GM19324 (cell line): ENCODE results near the gene CEL.
"Not testable (repeated sequence)": the region's sequence is repeated elsewhere in the genome, so short reads cannot be mapped to it uniquely, and the experiment has no call there.

Source experiments
- ATAC-seq: cut with Tn5 transposase; IDR thresholded peaks from one replicate; pipeline ENCODE4 v1.9.1; 2021; ENCODE audit warnings: mild to moderate bottlenecking, moderate library complexity; ENCODE audit not compliant: unreplicated experiment, low FRiP score

The CEL gene

GRCh38 chr9:133046196-133046899, 15.4 kb upstream of the CEL start:
- ATAC-seq: no peak

DNA sequence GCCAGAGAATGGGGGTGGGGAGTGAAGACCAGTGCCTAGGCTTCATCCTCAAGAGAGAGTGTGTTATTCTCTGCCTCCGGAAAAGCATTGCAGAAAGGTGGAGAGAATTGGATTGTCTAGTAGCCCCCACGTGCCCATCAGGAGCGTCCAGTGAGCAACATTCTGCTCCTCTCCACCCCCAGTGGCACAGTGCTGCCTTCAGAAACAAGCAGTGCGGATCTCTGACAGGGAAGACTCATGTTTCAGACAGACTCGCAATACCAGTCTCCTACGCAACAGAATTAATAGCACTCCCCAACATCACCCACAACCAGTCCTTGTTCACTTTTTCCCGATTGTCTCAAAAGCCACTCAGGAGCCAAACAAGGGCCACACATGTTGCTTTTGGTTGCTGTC, 14.9 kb upstream of the CEL start:
- no peak for ATAC-seq

GRCh38 chr9:133048595-133048994, 13.2 kb upstream of the CEL start:
- no peak for ATAC-seq

DNA sequence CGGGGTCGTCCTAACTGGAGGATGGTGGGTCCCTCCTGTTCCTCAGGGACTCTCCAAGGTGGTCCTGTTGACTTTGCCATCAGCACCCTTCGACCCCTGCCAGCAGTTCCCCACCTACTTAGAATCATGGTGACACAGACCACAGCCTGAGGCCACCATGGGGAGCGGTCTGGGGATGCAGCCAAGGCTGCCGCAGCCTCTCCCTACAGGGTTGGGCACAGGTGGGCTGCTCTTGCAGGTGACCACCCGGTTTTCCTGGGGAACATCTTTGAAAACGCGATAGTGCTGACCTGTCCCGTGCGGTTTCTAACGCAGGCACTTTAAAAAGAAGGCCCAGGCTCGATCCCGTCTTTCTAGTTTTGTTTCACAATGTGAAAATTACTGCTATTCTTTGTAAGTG, 12.7 kb upstream of the CEL start:
- no peak for ATAC-seq

DNA sequence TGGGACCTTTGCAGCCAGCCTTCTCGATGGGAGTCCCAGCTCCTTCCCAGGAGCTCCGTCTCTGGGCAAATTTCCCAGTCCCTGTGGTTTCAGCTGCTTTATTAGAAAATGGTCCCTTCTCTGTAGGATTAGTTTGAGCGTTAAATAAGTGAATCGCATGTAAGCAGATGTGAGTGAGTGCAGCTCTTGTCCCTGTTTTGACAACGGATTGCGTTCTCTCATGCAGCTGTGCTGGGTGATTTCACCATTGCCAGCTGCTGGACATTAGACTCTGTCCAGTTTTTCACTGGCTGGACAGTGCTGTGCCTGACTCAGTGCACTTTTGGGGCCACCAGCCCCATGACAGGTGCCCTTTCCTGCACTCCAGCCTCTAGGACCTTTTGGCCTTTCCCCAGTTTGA, 11.6 kb upstream of the CEL start:
- ATAC-seq: no peak

- ATAC-seq: no peak
These were observed 11.0 kb upstream of the CEL start for GRCh38 chr9:133050781-133051180.

- ATAC-seq: no peak
These were observed 10.4 kb upstream of the CEL start for GRCh38 chr9:133051281-133051900.

DNA sequence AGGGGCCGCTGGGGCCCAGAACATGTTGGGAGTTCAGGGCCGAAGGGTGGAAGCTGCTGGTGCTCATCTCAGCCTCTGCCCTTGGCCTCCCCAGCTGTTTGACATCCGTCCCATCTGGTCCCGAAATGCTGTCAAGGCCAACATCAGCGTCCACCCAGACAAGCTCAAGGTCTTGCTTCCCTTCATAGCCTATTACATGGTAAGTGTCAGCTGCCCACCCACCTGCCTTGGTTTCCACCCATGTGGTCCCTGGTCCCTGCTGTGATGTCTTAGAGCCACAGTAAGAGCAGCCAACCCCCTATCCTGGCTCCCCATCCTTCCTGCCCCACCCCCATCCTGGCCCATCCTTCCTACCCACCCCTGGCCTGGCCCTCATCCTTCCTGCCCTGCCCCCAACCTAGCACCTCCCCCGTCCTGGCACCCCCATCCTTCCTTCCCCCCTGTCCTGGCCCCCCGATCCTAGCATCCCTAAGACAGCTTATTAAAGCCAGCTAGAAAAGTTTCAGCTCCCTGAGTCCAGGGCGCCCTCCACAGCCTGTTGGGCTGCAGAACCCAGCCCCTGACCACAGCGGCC, 9.7 kb upstream of the CEL start:
- ATAC-seq: no peak

DNA sequence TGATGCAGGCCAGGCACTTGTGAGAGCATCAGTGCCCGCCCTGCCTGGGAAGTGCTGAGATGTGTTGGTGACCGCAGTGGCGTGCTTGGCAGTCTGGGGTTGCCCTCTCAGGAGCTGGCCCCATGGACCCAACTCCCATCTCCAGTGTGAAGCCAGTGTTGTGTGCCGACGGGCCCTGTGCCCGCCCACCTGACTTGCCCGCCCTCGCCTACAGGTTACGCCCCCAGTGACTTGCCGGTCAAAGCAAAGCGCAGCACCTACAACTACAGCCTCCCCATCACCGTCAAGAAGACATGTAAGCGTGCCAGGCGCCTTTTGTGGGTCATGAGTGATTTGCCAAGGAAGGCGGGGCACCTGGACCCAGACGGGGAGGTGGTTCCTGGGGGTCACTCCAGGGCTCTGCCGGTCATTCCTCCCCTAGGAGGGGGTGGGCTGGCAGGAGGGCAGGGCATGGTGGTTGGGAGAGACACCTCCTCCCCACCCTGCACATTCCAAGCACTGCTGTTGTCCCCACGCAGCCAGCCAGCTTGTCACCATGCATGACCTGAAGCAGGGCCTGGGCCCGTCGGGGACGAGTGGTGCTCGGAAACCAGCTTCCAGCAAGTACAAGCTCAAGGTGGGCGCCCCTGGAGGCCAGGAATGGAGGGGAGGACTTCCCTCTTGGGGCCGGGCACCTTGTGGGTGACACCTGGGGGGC, 7.4 kb upstream of the CEL start:
- ATAC-seq: no peak

DNA sequence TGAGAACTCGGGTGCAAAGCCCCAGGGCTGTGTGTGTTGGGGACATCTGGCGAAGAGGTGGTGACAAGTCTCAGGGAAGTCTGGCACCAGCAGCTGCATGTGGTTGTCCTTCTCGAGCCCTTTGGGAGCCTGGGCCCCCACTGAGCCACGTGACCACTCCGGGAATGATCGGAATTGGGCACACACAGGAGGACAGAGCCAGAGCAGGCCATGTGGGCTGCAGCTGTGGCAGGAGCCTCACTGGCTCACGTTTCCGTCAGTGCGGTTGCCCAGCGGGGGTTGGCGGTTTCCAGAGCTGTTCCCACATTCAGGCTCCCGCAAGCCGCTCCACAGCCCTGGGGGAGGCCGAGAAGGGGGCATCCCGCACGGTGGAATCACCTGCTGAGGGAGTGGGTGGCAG, 6.8 kb upstream of the CEL start:
- no peak for ATAC-seq

- no peak for ATAC-seq
These were observed 5.9 kb upstream of the CEL start for GRCh38 chr9:133055788-133056420.

DNA sequence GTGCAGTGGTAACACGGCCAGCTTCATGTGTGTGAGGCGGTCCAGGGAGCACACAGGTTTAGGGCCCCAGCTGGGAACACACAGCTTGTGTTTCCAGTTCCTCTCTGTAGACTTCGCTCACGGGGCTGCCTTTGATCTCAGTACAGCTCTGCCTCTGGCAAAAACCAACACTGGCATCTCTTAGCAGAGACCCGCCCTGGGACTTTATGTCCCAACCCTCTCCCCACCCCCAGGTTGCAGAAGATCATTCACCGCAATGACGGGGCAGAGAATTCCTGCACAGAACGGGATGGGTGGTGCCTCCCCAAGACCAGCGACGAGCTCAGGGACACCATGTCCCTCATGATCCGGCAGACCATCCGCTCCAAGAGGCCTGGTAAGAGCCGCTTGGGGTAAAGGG, 5.2 kb upstream of the CEL start:
- no peak for ATAC-seq

DNA sequence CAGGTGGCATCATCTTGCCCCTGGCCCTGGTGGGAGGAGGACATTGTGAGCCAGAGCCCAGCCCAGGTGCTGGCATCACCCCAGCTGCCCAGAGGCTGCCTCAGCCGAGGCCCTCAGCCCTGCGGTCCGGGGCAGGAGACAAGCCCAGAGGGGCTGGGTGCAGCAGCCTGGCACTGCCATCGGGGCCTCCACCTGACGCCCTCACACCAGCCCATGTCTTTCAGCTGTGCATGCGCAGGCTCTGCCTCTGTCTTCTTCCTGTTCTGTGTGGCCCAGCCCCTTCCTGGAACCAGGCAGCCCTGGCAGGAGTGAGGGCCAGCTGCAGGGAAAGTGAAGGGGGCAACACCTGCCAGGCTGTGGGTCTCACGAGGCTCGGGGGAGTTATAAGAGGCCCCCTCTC, 4.8 kb upstream of the CEL start:
- ATAC-seq: no peak

- no peak for ATAC-seq
These were observed 4.2 kb upstream of the CEL start for GRCh38 chr9:133057553-133057952.

- no peak for ATAC-seq
These were observed 3.7 kb upstream of the CEL start for GRCh38 chr9:133058071-133058470.

DNA sequence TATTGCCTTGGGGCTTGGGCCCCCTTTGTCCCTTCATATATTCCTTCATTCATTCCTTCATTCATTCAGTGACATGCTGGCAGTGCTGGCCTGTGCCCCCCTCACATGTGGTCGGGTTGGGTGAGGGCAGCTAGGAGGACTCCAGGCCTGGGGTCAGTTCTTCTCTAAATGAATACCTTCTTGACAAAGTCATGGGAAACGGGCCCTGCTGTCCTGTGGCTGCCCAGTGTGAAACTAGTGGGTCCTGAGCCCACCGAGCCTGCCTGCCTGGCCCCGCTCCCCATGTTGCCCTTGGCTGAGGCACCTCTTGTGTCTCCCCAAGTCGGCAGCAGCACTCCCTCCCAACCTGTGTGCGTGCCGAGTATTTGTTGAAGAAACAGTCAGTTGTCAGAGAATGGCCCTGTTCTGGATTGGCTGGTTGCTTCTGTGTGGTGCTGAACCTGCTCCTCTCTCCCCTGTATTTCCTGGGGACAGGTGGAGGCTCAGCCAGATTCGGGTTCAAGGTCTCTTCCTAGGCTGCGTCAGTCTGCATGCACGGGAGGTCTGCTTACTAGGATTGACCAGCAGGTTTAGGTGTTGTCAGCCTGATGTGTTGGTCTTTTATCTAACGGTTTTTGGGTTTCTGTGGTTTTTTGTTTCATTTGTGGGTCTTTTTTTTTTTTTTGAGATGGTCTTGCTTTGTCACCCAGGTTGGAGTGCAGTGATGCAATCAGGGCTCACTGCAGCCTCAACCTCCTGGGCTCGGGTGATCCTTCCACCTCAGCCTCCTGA, 3.0 kb upstream of the CEL start:
- ATAC-seq: no peak

DNA sequence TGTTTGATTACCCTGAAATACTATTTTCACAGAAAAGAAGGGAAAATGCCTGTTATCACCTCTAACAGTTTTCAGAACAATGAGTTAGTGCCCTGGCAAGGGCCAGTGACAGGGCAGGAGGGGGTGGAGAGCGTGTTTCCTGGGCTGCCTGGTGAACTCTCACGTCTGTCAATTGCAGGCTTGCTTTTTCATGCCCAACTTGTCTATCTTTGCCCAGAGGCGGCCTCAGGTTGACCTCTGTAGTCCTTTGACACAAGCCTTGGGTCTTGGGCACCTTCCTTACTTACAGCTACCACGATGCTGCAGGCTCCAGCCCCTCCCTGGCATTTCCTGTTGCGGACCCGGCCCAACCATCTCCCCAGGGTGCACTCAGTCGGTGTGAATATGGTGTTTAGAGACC, 2.2 kb upstream of the CEL start:
- ATAC-seq: no peak

DNA sequence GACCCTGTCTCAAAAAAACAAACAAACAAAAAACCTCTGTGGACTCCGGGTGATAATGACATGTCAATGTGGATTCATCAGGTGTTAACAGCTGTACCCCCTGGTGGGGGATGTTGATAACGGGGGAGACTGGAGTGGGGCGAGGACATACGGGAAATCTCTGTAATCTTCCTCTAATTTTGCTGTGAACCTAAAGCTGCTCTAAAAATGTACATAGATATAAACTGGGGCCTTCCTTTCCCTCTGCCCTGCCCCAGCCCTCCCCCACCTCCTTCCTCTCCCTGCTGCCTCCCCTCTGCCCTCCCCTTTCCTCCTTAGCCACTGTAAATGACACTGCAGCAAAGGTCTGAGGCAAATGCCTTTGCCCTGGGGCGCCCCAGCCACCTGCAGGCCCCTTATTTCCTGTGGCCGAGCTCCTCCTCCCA, 1.4 kb upstream of the CEL start:
- no peak for ATAC-seq

DNA sequence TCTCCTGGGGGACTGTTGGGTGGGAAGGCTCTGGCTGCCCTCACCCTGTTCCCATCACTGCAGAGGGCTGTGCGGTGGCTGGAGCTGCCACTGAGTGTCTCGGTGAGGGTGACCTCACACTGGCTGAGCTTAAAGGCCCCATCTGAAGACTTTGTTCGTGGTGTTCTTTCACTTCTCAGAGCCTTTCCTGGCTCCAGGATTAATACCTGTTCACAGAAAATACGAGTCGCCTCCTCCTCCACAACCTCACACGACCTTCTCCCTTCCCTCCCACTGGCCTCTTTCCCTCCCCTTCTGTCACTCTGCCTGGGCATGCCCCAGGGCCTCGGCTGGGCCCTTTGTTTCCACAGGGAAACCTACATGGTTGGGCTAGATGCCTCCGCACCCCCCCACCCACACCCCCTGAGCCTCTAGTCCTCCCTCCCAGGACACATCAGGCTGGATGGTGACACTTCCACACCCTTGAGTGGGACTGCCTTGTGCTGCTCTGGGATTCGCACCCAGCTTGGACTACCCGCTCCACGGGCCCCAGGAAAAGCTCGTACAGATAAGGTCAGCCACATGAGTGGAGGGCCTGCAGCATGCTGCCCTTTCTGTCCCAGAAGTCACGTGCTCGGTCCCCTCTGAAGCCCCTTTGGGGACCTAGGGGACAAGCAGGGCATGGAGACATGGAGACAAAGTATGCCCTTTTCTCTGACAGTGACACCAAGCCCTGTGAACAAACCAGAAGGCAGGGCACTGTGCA, 590 bp upstream of the CEL start:
- not testable (repeated sequence) for ATAC-seq

DNA sequence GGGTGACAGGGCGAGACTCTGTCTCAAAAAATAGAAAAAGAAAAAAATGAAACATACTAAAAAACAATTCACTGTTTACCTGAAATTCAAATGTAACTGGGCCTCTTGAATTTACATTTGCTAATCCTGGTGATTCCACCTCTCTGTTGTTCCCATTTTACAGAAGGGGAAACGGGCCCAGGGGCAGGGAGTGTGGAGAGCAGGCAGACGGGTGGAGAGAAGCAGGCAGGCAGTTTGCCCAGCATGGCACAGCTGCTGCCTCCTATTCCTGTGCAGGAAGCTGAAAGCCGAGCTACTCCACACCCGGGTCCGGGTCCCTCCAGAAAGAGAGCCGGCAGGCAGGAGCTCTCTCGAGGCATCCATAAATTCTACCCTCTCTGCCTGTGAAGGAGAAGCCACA, 788 bp downstream of the CEL start:
- not testable (repeated sequence) for ATAC-seq
